Activated gamma-delta T cell treated with Interleukin-2 at 50 U/mL for 16 hours (primary cell): ENCODE measurements around the gene NEK6.
"Not testable (repeated sequence)": the region's sequence is repeated elsewhere in the genome, so short reads cannot be mapped to it uniquely, and the experiment has no call there.

ENCODE experiments used
- DNase-seq: peaks from one replicate; pipeline ENCODE4 v3.0.0-alpha.2; 2020

NEK6 gene

DNA sequence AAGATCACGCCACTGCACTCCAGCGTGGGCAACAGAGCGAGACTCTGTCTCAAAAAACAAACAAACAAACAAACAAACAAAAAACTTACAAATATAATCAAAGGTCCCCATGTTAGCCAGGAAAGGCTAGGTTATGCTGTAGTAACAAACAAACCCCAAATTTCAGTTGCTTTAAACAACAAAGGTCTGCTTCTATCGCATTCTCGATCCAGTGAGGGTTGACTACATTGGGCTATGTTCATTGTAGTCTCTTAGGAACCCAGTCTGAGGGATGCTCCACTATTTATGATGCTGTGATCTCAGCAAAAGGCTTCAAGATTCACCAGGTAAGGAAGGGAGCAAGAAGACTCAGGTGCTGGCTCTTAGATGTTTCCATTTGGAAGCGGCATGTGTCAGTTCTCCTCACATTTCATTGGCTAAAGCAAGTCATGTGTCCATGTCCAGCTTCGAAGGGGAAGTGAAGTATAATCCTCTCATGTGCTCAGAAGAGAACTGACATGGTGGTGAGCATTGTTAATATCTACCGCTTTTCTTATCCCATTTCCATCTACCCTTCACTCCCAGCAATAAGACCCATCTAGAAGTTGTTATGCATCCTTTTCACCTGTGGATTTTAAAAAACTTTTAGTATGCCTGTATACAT lies 26.5 kb upstream of the NEK6 start:
- no peak for DNase-seq

DNA sequence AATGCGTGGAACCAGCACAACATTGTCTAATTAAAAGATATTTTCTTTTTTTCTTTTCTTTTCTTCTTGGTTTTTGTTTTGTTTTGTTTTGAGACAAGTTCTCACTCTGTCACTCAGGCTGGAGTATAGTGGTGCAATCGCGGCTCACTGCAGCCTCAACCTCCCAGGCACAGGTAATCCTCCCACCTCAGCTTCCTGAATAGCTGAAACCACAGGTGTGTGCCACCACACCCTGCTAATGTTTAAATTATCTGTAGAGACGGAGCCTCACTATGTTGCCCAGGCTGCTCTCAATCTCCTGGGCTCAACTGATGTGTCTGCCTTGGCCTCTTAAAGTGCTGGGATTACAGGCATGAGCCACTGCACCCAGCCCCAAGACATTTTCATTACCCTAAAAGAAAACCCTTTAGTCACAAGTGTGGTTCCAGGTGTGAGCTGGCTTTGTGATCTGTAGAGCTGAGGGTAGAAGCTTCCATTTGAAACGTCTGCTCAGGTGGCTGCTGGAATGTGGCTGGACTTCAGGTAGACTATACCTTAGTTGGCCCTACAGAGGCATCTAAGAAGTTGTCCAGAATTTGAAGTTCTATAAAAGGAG lies 19.1 kb upstream of the NEK6 start:
- no peak for DNase-seq

DNA sequence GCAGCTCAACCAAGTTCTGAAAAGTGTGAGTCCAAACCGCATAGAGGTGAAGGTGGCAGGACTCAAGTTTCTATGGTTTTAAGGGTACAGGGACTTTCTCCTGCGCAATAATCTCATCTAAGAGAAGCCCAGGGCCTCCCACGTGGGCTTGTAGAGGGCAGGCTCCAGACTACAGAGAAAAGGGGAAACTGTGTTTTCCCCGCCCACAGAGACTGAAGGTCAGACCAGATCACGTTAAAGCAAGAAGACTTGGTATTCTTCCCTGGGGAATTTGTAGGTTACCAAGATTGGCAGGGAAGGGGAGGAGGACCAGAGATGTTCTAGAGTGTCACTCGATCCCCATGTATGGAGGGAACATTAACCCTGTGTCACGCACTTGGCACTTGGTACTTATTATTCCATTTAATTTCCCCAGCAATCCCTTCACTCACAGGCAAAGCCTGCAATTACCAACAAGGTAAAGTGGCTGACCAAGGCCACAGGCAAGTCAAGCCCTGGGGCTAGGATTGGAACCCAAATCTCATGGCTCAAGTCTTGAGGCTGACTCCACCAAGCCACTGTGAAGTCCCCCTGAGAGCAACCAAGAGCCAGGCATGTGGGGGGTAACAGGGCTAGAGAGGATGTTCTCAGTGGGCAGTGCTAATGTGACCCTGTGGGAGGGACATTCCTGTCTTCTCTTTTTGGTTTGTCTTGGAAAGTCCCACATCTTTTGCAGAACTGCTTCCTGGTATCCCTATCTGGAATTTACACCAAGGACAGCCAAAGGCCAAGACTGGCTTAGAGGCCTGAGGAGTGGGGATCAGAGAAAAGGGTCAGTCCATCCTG lies 18.3 kb upstream of the NEK6 start:
- no peak for DNase-seq

DNA sequence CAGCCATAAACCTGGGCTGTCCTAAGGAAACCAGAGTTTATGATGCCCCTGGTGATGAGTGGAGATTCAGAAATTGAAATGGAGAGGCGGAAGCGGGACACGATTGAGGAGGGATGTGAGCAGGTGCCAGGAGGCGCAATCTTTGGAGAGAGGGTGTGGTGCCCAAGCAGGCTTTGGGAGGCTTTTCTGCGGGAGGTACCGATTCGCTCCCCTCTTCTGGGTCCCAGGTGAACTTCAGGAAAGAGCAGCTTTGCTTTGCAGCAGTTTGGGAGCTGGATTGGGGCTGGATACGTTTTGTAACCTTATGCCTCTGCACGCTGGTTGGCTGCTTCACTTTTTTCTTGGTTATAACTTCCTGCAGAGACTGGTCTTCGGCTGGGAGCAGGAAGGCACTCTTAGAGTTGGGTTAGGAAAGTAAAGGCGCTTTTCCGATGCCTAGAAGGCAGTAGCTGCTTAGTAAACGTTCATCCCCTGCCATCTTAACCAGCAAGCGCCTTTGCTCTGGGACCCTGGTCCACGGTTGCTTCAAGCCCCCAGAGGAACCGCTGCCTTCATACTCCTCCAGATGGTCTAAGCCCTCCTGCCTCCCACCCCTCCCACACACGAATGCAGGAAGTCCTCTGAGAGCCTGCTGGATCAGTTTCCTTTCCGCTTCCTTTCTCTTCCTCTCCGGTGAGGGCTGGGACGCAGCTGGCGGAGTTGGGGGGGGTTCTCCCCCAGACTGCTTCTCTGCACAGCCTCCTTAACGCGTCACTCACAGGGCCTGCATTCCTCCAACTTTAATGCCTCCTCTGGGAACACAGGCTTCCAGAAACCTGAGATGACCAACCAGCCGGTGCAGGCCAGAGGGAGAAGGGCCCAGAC lies 15.2 kb upstream of the NEK6 start:
- no peak for DNase-seq

DNA sequence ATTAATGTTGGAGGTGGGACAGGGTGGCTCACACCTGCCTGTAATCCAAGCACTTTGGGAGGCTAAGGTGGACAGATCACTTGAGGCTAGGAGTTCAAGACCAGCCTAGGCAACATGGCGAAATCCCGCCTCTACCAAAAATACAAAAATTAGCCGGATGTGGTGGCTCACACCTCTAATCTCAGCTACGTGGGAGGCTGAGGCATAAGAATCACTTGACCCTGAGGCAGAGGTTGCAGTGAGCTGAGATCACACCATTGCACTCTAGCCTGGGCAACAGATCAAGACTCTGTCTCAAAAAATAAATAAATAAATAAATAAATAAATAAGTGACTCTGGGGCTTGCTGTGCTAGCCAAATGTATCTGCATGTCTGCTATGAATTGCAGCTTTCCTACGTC lies 10.4 kb upstream of the NEK6 start:
- DNase-seq: not testable (repeated sequence)

DNA sequence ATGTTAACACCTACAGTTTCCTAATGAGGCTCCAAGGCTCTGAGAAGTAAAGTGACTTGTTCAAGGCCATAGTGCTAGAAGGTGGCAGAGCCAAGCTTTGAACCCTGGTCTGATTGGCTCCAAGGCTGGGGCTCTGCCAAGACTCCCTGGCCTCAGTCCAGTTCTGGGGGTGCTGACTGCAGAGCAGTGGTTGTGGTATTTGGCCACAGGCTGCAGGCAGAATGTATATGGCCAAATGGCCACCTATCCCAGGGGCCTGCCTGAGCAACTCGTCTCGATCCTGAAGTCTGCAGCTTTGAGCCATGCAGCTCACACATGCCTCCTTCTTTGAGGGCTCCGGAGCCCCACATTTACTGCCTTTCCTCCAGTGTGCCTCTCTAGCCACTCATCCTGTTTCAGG lies 9.7 kb upstream of the NEK6 start:
- DNase-seq: no peak

DNA sequence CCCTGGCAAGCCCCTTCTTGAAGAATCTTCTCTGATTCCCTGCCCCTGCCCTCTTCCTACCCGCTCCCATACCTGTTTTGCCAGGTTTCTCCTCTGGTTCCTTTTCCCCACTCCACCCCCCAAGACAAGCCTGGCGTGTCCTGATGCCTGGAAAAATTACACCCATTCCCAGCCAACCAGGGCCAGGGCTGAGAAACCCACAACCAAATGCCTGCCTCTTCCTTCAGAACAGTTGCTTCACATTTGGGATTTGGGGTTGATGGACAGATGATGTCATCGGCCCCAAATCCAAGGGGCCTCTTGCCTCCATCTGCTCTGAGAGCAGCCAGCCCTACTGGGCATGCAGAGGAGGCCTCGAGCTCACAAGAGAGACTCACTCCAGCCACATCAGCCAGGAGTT lies 8.8 kb upstream of the NEK6 start:
- DNase-seq: no peak

DNA sequence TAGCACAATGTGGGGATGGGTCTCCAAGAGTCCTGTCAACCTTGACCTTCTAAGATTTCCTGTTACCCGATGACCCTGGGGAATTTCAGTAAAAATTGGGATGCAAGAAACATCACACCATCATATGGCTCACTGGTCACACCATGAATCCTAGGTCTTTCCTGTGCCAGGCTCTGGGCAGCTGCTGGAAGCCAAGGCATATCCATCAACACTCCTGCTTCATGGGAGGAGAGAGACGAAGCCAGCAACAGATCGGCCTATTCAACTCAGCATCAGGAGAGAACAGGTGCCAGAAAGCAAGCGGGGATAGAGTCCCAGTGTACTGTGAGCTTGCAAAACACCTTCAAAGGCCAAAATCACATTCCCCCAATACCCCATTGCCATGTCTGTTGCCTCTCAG lies 6.5 kb upstream of the NEK6 start:
- no peak for DNase-seq

DNA sequence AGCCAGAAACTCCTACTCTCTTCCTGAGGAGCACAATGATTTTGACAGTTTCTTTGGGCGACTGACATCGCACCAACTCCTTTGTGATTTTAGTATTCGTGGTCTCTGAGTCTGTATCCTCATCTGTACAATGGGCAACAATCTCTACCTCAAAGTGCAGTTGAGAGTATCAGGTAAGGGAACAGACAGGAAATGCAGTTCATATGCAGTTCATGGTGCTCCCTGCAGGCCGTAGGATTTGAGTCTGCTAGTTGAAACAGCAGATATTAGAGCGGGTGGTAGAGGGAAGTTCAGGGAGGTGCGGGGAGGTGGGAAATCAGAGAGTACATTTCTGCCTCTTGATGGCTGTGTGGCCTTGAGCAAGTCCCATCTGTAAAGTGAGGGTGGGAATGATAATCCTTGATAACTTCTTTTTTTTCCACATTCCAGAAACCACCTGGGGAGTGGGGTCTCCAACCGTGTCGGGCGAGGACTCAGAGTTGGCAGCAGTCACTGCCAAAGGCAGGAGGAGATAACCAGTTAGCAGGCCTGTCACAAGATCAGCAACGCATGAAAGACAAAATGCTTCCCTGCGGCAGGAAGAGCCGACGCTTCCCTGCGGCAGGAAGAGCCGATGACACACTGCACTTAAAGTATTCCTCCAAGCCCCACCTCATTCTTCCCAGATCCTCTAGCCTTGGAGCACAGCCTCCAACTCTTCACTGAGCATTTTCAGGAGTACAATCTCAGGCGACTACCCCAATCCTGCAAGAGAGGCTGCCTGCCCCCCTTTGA lies 6.0 kb upstream of the NEK6 start:
- DNase-seq: no peak

DNA sequence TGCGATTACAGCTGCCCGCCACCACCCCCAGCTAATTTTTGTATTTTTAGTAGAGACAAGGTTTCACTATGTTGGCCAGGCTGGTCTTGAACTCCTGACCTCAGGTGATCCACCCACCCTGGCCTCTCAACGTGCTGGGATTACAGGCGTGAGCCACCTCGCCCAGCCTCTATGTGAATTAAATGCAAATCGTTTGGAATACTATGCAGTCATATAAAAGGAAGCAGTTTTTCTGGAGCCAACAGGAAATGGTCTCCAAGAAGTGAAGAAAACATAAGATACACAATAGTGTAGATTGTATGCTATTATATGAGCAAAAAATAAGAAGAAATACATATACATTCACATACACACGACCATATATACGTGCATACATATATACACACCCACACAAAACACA lies 4.9 kb upstream of the NEK6 start:
- not testable (repeated sequence) for DNase-seq

DNA sequence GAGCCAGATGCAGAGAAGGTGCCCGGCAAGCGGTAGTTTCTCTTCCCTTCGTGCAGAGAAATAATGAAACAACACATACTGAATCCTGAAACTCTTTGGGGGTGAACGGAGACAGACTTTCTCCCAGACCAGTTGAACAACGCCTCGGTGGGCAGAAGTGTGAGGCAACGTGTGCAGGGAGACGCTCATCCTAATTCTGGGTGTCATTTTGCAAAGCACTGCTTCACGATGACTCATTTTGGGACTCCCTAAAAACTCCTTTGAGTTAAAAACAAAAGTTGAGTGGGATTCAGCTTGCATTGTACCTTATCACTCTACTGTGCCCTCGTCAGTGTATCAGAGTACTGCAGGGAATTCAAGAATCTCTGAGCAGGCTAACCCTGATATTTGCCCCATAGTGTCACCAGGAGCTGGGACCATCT lies 3.5 kb upstream of the NEK6 start:
- no peak for DNase-seq

DNA sequence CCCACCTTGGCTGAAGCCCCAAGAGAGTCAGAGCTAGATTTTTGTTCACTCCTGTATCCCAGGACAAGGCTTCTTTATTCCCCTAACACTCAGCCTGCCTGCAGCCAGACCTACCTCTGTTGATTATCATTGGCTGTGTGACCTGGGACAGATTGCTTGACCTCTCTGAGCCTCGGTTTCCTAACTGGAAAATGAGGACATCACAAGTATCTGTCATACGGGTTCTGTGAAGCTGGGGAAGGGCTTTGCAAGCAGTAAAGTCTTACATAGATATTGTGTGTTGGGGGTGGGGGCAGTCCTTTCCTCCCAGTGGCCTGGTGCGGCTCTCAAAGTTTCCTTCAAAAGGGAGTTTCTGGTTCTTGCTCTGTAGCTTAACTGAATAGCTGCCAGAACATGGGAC lies 2.5 kb upstream of the NEK6 start:
- no peak for DNase-seq

DNA sequence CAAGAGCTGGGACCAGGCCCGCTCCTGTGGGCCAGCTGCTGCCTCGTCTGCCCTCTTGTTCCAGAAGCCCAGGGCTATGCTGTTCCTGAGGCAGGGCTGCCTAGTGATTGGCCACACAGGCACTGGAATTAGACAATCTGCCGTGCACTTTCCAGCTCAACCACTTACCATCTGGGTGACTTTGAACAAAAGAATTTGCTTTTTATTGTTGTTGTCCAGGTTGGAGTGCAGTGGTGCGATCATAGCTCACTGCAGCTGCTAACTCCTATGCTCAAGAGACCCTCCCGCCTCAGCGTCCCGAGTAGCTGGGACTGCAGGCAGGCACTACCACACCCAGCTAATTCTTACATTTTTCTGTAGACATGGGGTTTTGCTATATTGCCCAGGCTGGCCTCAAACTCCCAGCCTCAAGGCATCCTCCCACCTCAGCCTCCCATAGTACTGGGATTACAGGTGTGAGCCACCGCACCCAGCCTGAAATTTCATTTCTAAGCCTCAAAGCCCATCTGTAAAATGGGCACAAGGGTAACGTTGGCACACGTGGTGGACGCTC lies 1.2 kb upstream of the NEK6 start:
- no peak for DNase-seq

DNA sequence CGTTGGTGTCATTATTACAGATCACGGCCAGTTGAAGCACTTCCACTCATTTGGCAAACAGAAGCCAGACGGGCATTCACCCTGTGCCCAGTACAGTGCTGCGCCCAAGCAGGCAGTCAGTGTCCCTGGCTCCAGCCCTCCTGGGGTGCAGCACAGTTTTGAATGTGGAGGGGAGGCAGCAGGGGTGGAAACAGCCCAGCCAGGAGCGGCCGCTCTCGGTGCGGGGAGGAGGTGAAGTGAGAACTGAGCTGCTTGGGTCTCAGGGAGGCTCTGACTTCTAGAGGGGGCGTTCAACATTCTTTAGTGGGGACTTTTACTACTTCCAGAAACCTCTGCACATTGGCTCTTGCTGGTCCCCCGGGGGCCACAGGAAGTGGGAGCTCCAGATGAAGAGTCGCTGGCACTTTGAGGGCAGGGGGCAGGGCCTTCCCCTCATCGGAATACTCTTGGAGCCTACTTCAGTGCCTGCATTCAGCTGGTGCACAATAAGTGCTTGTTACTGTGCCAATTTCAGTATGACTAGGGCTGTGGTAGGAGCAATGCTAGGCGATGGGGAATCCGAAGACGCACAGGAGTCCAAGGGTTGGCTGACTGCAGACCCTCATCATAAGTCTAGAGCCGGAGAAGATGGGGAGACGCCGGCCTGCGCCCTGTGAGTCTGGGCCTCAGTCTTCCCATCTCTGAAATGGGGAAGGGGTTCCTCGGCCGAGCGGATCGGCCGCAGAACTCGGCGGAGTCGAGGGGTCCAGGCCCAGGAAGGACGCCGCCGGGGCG lies 492 bp upstream of the NEK6 start:
- DNase-seq: no peak

DNA sequence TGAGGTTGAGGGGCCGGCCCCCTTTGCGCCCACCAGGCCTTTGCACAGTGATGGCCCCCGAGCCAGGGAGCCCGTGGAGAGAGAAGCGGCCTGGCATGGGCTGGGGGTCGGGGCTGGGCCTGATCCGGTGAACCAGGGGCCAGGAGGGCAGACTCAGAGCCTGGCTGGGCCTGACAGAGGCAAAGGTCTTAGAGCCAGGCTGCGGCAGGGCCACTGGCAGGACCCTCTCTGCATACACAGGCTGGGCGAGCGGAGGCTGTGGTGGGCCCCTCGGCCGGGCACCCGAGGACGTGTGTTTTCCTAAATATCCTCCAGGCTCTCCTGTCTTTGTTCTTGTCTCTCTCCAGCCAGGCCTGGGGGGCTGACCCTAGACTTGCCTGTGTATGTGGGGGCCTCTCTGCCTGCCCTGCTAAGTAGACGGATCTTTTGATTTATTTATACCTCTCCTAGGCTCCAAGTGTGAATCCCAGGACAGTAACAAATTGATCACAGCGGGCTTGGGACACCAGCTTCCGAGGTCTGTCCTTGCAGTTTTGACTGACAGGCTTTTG lies 933 bp downstream of the NEK6 start:
- no peak for DNase-seq

DNA sequence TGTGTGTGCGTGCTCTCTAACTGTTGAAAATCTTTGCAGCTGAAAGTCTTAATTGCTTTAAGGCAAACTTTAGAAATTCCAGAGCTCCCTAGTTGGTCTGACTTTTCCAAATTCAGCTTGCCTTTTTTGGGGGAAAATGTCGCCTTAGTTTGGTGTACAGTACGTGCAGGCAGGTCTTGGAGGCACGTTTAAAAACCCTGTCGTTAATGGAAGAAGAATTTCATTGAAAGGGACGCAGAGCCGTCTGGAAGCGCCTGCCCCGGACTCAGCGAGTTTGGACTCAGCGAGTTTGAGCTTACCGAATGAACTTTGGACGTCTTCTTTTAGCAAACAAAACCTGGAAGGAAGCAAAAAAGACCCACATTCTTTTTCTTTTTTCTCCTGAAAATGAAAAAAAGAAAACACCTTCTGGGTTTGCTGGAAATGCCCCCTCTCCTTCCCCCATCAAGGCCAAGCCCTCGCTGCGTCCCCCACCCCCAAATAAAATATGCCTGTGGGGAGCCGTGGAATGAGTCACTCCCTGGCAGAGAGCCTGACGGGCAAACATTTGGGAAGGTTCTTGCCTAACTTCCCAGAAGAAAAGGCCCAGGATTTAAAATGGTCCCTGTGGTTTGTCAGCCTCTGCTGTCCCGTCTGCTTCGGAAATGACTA lies 1.5 kb downstream of the NEK6 start:
- no peak for DNase-seq

DNA sequence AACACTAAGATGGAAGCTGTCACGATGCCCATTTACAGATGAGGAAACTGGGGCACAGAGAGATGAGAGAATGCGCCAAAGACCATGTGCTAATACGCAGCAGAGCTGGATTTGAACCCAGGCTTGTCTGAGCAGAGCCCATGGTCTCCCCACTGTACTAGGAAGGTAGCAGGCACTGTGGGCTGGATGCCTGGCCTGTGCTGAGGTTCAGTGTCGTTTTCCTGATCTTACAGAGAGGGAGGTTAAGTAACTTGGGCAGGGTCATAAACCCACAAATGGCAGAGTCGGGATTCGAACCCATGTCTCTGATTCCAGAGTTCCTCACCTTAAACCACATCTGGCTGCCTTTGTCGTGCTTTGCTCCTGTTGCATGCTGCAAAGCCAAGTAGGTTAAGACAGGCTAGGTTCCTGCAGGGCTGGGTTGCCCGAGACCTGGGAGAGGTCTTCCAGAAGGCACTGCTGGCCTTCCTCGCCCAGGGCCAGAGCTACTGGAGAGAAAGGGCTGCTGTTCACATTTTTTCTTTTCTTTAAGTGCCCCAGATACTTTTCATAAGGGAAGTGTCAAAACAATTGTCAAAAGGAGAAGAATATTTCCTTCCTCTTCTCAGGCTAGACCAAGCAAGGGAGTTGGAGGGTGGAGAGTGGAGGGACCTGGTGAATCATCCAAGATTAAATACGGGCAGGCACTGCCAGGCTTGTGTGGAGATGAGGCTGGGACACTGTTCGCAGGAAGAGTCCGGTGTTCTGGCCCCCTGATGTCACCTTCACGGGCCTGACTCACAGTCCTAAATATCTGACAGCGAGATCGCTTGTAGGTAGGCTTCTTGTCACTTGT lies 3.2 kb downstream of the NEK6 start:
- DNase-seq: no peak

DNA sequence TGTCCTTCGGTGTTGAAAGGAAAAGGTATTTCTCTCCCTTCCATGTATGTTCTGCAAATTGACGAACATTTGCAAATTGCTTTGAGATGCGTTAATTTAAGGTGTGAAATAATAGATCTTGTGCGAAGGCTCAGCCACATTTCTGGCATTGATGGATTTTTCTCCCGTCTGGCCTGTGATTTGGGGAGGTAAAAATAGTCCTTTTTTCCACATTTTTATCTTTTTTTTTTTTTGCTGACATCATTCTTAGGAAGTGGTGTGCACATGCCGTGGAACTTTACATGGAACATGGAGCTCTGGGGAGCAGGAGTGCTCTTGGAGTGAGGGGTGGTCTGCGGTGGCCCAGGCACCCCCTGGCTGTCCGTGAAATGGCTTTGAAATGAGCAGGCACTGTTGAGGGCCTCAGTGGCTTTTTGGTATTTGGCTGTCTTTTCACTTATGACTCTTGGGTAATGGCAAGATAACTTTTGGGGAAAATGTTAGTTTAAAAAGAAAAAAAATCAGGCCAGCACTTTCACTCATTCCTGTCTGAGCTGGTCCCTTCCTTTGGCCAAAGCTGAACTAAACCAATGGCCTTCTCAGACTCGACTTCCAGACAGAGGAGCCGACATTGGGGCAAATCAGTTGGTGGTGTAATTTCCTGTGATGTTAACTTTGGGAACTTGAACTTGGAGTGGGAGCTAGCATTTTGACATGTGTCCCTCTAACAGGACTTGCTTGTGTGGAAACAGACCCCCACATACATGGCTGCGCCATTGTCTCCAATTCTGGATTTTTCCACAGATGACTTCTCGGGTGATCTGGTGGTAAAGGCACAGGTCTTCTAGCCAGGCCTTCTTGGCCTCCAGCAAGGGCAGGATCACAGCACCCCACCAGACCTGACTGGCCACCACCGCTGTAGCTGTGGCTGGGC lies 4.2 kb downstream of the NEK6 start:
- no peak for DNase-seq

DNA sequence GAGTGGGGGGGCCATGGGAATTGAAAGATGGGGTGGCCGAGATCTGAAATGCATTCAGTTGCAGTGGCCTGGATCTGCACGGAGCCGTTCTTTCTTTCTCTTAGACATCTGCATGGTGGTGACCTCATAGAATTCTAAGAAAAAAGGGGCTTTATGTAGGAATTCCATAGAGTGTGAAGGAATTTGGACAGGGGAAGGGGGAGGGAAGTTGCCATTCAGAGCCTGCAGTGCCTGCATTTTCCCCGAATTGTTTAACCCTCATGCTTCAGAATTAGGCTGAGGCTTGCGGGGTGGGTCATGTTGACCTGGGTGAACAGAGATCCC lies 4.9 kb downstream of the NEK6 start:
- DNase-seq: no peak
